GM19193 (cell line): ENCODE measurements around the gene HENMT1.

Source experiments
- POLR2A ChIP-seq: IDR thresholded peaks from 4 replicates; pipeline ENCODE4 v1.6.1; 2011; ENCODE audit not compliant: insufficient read depth, insufficient read length; ENCODE audit errors: extremely low read depth

Gene HENMT1

DNA sequence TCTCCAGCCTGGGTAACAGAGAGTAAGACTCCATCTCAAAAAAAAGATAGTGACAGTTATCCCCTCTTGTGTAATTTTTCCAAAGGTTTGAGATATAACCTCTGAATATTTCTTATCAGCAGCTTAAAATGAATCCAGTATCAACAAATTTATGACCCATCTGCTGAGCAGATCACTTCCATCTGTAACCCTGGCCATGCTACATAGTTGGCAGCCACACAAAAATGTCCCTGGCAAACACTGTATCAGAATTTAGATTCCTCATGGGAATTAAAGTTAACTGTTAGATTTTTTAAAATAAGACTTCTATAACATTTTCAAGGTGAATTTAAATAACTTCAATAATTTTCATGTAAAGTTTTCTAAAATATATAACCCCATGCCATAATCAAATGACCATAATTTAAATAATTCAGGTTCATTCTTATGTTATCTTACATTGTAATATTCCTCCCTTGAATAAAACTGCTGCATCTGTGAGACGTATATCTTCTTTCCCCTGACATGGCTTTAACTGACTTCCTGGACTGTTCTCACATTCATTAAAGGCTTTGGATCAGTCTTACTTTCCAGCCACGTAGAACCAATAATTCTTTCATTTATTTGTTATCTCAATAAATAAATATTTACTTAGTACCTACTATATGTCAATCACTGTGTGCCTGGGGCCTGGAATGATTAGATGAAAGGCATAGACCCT is 25.9 kb upstream of the HENMT1 start:
- TF ChIP-seq POLR2A: no peak

DNA sequence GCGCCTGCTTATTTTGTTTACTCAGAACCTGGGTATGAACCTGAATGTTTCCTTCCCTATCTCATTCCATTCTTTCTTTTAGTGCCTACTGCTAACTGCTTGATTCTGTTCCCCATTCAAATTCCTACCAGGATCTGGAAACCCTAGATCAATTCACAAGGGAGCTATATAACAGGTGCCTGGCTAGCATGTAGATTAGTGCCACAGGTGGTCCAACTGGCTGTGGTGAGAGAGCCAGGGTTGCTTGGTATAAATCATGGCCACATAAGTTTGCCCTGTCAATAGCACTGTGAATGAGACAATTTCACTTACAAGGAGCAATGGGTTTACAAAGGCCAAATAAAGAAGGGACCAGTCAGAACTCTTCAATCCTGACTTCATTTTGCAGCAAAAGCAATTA is 24.6 kb upstream of the HENMT1 start:
- TF ChIP-seq POLR2A: no peak

DNA sequence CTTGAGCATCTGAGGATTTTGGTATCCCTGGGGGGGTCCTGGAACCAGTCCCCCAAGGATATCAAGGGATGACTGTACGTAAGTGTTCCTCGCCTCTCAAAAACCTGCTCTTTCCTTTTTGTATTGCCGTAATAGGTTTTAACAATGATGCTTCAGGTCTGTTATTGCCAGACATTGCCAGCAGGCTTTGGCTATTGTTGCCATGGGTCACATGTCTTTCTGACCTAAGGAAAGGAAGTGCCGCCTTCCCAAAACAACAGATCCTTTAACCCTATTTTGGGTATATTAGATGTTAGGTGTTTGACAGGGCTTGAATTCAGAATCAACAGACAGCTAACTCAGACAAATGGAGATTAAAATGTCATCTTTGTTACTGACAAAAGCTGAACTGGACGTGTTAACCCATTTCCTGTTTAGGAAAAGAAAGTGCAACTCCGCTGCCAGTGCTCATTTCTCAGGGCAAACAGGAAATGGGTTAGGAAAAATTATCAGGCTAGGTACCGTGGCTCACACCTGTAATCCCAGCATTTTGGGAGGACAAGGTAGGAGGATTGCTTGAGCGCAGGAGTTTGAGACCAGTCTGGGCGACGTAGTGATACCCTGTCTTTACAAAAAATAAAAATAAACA is 18.8 kb upstream of the HENMT1 start:
- TF ChIP-seq POLR2A: no peak

- no peak for TF ChIP-seq POLR2A
Observed at GRCh38 chr1:108678706-108679105, 17.8 kb upstream of the HENMT1 start.

DNA sequence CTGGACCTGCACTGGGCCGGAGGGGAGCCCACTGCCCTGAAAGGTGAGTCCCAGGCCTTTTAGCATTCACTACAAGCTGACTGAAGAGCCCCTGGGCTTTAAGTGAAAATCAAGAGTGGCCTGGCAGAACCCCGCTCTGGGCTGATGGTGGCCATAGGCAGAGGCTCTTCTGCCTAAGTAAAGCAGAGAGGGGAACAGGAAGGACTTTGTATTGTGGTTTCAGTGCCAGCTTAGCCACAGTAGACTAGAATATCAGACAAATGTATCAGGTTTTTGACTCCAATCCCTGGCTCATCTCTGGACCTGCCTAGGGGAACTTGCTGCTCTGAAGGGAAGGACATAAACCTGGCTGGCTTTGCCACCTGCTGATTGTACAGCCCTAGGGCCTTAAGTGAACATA is 10.2 kb upstream of the HENMT1 start:
- TF ChIP-seq POLR2A: no peak

- TF ChIP-seq POLR2A: no peak
Observed at GRCh38 chr1:108670131-108670773, 9.4 kb upstream of the HENMT1 start.

DNA sequence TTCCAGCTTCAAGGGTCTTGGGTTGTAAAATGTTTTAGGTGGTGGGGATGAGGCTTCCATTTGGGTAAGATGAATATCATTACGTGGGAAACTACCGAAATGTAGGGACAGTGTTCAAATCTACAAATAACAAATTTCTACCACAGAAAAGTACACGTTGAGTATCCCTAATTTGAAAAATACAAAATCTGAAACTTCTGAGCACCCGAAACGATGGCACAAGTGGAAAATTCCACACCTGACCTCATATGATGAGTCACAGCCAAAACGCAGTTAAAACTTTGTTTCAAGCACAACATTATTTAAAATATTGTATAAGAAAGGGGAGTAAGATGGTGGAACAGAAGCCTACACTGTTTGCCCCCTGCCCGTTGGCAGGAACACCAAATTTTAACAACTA is 8.8 kb upstream of the HENMT1 start:
- no peak for TF ChIP-seq POLR2A

DNA sequence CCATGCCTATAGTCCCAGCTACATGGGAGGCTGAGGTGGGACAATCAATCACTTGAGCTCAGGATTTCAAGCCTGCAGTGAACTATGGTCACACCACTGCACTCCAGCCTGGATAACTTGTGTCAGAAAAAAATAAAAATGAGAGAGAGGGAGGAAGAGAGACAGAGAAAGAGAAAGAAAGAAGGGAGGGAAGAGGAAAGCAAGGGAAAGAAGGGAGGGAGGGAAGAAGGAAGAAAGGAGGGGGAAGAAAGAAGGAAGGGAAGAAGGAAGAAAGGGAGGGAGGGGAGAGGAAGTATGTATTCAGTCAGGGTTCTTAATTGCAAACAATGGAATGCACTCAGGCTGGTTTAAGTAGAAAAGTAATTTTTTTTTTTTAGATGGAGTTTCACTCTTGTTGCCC is 7.9 kb upstream of the HENMT1 start:
- no peak for TF ChIP-seq POLR2A

GRCh38 chr1:108665771-108666170 is 4.9 kb upstream of the HENMT1 start:
- TF ChIP-seq POLR2A: no peak

GRCh38 chr1:108665067-108665466 is 4.2 kb upstream of the HENMT1 start:
- no peak for TF ChIP-seq POLR2A

- TF ChIP-seq POLR2A: no peak
Observed at GRCh38 chr1:108664481-108664880, 3.6 kb upstream of the HENMT1 start.

GRCh38 chr1:108663074-108663473 is 2.2 kb upstream of the HENMT1 start:
- TF ChIP-seq POLR2A: no peak

- TF ChIP-seq POLR2A: no peak
Observed at GRCh38 chr1:108657356-108658080, 3.4 kb downstream of the HENMT1 start.

GRCh38 chr1:108653431-108654105 is 7.3 kb downstream of the HENMT1 start:
- no peak for TF ChIP-seq POLR2A

GRCh38 chr1:108646648-108647269 is 14.1 kb downstream of the HENMT1 start:
- no peak for TF ChIP-seq POLR2A

DNA sequence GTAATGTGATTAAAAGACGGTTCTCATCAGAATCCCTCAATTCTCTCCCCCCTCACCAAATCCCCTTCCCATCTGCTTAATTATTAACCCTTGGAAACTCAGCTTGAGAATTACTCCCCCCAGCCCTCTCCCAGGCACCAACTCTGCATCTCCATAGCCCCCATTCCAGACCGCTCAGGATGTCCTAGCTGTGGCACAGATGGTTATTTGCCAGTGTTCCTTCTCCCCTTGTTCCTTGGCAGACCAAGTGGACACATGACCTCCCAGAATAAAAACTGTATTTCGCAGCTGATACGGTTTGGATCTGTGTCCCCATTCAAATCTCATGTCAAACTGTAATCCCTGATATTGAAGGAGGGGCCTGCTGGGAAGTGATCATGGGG is 14.6 kb downstream of the HENMT1 start:
- TF ChIP-seq POLR2A: no peak
